ENCODE data around the gene ELL2.
"Not testable (repeated sequence)": the region's sequence is repeated elsewhere in the genome, so short reads cannot be mapped to it uniquely, and the experiment has no call there.

ELL2 gene

DNA sequence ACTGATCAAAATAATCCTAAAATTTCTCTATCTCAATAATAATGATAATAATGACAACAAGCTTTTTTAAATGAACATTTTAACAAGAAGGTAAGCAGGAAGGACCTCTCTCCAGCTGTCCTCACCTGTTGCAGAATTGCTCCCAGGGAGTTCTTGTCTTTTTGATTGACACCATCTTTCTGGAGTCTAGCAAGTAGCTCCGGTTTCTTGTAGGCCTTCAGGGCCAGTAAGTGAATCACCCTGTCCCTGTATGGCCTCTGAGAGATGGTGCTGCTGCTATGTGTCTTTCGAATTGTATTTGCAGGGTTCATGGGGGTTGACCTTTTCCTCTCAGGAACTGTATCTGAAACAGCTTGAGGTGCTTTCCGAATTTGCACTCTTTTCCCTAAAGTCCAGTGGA, 55.3 kb downstream of the ELL2 start:
- not testable (repeated sequence) for DNase-seq, H3K9me3 Mint-ChIP-seq, H3K27me3 Mint-ChIP-seq, H3K4me3 Mint-ChIP-seq, H3K27ac Mint-ChIP-seq, ATAC-seq
- Mint-ChIP-seq H3K4me1 (peaks cover 17% of the 10 kb centered on the region), H3K36me3 (ENCODE audit: low read depth) (peaks cover 52% of the 10 kb centered on the region)

DNA sequence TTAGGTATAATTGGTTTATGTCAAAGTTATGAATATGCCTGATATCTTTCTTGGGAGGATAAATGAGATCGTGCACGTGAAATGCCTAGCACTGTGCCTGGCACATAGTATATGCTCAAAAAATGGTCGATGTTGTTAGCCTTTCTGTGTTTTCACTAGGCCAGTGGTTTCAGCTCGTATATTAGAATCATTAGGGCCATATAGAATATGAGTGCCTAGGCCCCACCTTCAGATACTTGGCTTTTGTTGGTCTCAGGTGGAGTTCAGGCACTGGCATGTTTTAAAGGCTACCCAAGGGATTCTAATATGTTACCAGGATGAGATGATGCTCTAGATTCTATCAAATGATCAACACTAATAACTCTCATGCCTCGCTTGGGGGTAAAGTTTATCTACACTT, 56.8 kb downstream of the ELL2 start:
- Mint-ChIP-seq H3K9me3 (no peaks in the 10 kb centered on the region), H3K27ac (no peak overlapping the region), H3K36me3 (ENCODE audit: low read depth) (peaks cover 53% of the 10 kb centered on the region), H3K4me3 (no peak overlapping the region), H3K4me1 (peaks cover 17% of the 10 kb centered on the region), H3K27me3 (no peaks in the 10 kb centered on the region)
- DNase-seq (no peak), ATAC-seq (no peak)

DNA sequence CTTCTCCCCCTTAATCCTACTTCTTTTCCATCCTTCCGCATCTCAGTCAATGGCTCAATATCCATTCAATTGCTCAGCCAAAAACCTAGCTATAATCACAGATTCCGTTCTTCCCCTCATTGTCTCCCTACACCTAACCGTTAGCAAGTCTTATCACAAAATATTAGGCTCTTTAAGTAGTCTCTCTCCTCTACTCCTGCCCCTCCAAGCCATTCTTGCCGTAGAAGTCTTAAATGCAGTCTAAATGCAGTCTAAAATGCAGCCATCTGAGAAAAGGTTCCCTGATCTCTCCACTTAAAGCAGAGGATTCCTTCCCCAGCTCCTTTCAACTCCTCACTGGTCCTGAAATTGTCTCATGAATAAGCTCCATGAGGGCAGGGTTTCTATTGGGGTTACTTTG, 57.8 kb downstream of the ELL2 start:
- Mint-ChIP-seq H3K36me3 (ENCODE audit: low read depth) (peaks cover 52% of the 10 kb centered on the region), H3K27ac (no peak overlapping the region), H3K9me3 (no peaks in the 10 kb centered on the region), H3K4me3 (no peak overlapping the region), H3K4me1 (peaks cover 15% of the 10 kb centered on the region), H3K27me3 (no peaks in the 10 kb centered on the region)
- DNase-seq (no peak), ATAC-seq (no peak)

DNA sequence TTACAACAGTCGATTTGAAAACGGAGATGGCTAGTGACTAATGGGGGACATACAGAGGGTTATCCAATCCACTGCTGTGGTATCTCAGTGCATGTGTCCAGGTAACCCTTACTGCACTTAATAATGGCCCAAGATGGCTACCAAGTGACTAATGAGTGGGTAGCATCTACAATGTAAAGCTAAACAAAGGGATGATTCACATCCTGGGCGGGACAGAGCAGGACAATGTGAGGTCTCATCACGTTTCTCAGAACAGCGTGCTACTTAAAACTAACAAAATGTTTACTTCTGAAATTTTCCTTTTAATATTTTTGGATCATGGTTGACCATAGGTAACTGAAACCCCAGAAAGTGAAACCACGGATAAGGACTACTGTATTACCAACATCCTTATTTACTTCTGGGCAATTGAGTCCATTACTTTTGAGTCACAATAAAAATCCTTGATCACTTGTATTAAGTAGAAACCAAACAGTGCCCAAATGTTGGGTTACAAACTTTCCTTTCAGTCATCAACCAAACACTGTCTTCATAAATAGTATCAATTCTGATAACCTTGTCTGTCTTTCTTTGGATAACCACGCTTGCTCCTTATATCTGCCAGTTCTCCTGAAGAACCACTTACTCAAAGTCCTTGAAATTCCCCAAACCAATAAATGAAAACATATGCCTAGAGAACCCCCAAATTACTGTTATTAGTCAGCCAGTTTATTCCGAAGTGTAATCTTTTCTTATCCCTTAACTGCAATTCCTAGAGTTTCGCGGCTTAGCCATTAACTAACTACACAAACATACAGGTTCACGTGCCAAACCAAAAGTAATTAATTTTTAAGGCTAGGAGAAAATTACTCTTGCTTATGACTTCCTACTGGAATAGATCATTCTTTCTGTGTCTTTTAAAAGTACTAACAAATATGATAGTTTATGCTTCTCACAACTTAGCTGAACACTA, 59.7 kb downstream of the ELL2 start:
- Mint-ChIP-seq H3K27me3 (no peaks in the 10 kb centered on the region), H3K27ac (peak overlapping the region; percentile 6), H3K9me3 (no peaks in the 10 kb centered on the region), H3K4me1 (peaks cover 10% of the 10 kb centered on the region), H3K4me3 (no peak overlapping the region), H3K36me3 (ENCODE audit: low read depth) (peaks cover 58% of the 10 kb centered on the region)
- peak; percentile 68 for ATAC-seq
- DNase-seq, result no peak

DNA sequence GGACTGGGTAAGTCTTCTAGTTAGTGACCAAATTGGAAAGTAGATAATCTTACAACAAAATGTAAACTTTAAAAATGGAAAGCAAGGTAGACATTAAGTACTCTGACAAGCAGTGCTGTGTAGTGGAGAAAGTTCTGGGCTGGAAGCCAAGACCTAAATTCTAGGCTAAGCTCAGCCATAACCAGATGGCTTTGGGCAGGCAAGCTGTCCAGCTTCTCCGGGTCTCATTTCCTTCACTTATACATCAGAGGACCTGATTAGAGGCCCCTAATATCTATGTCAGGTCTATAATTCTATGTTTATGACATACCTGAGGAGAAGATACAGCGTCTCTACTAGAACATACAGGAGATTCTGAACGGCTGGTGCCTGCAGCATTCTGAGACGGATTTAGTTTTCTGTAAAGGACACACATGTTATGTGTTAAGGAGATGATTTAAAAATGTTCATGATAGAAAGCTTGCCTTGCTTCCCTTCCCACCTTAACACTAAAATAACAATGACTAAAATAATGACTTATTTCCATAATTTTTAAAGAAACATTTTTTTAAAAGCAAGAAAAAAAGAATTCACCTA, 61.2 kb downstream of the ELL2 start:
- H3K27me3 Mint-ChIP-seq, result no peaks in the 10 kb centered on the region
- H3K4me1 Mint-ChIP-seq, result peaks cover 10% of the 10 kb centered on the region
- H3K27ac Mint-ChIP-seq, result no peak overlapping the region

DNA sequence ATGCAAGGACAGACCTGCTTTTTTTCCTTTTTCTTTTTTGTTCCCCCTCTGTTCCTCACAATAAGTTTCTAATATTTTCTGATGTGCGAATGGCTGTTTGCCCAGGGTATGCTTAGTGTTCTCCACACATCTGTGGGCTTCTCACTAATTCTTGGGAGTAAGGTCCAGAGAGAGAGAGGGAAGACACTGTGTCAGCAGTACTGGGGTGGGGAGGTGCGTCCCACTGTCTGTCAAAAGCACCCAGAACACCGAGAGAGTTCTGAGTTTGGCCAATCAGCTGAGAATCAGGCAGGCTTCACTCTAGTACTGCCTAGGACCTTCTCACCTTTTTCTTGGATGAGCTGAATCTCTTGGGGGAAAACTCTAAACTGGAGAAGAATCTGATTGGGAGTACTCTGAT, 61.8 kb downstream of the ELL2 start:
- Mint-ChIP-seq H3K9me3 (no peaks in the 10 kb centered on the region), H3K4me3 (no peak overlapping the region), H3K4me1 (peaks cover 10% of the 10 kb centered on the region), H3K27me3 (no peaks in the 10 kb centered on the region), H3K27ac (no peak overlapping the region), H3K36me3 (ENCODE audit: low read depth) (peaks cover 58% of the 10 kb centered on the region)
- DNase-seq (no peak), ATAC-seq (no peak)

More for the DNA sequence above, 61.2 kb downstream of the ELL2 start:
- ATAC-seq (no peak), DNase-seq (no peak)
- Mint-ChIP-seq H3K36me3 (ENCODE audit: low read depth) (peaks cover 57% of the 10 kb centered on the region), H3K4me3 (no peak overlapping the region), H3K9me3 (no peaks in the 10 kb centered on the region)

DNA sequence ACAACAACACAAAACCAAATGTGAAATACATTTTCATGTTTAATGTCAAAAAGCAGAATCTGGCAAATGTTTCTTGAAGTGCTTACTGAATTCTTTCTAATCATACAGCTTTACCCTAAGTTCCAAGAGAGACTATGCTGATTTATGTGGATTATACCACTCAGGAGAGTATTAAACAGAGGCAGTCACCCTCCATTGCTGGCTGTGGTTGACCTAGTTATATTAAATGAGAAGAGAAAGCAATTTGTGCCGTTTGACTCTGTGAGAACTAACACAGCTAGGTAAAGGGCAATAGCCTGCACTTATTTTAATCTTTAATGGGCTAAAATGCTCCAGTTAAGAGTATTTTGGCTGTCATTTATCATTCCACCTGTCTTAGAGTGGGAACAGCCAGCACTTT, 62.6 kb downstream of the ELL2 start:
- Mint-ChIP-seq H3K4me3 (no peak overlapping the region), H3K36me3 (ENCODE audit: low read depth) (peaks cover 59% of the 10 kb centered on the region), H3K9me3 (no peaks in the 10 kb centered on the region), H3K27ac (no peak overlapping the region), H3K27me3 (no peaks in the 10 kb centered on the region), H3K4me1 (peaks cover 10% of the 10 kb centered on the region)
- no peak for ATAC-seq
- DNase-seq, result no peak

DNA sequence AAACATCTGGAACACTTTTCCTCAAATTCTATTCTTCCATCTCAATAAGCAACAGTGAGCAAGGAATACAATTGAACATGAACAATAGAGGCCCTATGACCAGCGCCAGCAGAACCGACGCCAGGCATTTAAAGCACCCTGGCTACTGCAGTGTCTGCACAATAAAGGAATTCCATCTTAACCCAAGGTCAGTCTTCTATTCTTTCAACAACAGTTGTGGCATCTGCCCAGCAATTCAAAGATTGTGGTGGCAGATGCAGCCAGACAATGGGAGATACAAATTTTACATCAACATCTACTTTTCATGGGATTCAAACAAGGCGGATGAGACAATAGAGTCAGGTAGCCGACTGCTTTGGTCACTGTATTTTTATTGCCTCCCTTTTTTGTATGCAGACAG, 65.9 kb downstream of the ELL2 start:
- H3K9me3 Mint-ChIP-seq, result no peaks in the 10 kb centered on the region
- H3K27me3 Mint-ChIP-seq, result no peaks in the 10 kb centered on the region
- H3K36me3 Mint-ChIP-seq (ENCODE audit: low read depth), result peaks cover 58% of the 10 kb centered on the region
- H3K27ac Mint-ChIP-seq, result no peak overlapping the region
- no peak overlapping the region for H3K4me3 Mint-ChIP-seq
- ATAC-seq, result no peak
- peaks cover 2% of the 10 kb centered on the region for H3K4me1 Mint-ChIP-seq
- no peak for DNase-seq

DNA sequence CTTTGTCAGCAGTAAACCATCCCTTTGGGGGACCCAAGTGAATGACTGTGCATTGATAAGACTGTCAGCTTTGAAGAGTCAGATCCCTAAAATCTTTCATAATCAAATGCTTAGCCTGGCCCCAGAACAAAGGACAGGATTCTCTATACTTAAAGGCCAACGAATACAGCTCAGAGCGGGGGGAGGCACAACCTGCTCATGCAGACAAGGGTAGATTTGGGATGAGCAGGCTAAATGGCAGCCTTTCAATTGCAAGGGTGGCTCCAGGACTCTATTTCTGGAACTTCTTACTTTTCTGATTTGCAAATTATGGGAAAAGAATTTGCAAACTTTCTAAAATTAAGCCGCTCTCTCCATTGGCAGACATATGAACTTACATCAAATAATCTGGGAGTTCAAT, 66.4 kb downstream of the ELL2 start:
- no peak for ATAC-seq
- H3K4me3 Mint-ChIP-seq, result no peak overlapping the region
- H3K36me3 Mint-ChIP-seq (ENCODE audit: low read depth), result peaks cover 59% of the 10 kb centered on the region
- no peak overlapping the region for H3K27ac Mint-ChIP-seq
- H3K4me1 Mint-ChIP-seq, result peaks cover 2% of the 10 kb centered on the region
- H3K27me3 Mint-ChIP-seq, result no peaks in the 10 kb centered on the region
- H3K9me3 Mint-ChIP-seq, result no peaks in the 10 kb centered on the region
- DNase-seq, result no peak

DNA sequence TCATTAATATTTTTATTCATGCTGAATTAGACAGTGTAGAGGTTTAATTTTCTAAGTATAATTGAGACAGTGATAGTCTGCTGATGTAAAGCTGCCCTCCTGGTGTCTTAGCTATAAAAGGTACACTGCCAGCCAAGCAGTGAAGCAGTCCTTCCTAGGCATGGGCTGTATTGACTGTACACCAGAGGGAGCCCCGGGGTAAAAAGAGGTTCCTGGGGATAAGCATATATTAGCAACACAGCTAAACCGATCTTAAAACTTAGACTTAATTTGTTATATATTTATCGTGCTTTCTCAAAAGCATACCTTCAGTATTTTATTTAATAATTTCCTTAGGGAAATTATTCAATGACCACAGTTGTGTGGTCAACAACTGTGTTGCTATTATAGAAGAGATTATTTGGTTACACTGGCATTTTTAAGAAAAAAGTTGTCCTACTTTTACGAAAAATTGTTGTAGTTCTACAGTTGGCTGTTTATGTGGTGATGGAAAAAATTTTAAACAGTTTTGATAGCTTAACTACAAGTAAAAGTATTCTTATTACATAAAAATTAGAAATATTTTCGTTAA, 68.8 kb downstream of the ELL2 start:
- Mint-ChIP-seq H3K27ac (no peak overlapping the region), H3K4me3 (no peak overlapping the region), H3K27me3 (no peaks in the 10 kb centered on the region), H3K36me3 (ENCODE audit: low read depth) (peaks cover 61% of the 10 kb centered on the region), H3K9me3 (no peaks in the 10 kb centered on the region), H3K4me1 (peaks cover 9% of the 10 kb centered on the region)
- peak; percentile 33 for ATAC-seq
- DNase-seq, result peak; percentile 30

DNA sequence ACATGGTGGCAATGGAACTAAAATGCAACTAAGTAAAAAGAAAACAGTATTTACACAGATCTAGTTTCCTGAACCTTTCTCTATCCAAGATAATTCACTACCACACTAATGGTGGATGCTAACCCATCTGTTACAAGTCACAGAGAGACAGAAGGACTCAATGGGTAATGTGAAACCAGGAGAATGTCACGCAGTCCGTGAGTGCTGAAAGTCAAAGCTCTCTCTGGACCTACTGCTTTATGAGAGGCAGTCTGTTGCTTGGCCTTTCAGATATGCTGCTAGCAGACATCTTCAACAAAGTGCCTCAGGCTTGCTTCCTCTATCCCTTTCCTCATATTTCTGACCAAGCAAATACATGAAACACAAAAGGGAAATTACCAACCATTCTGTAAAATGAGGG, 70.2 kb downstream of the ELL2 start:
- Mint-ChIP-seq H3K36me3 (ENCODE audit: low read depth) (peaks cover 59% of the 10 kb centered on the region), H3K27me3 (no peaks in the 10 kb centered on the region), H3K27ac (no peak overlapping the region), H3K4me3 (no peak overlapping the region), H3K4me1 (peaks cover 7% of the 10 kb centered on the region), H3K9me3 (no peaks in the 10 kb centered on the region)
- ATAC-seq (no peak), DNase-seq (no peak)

DNA sequence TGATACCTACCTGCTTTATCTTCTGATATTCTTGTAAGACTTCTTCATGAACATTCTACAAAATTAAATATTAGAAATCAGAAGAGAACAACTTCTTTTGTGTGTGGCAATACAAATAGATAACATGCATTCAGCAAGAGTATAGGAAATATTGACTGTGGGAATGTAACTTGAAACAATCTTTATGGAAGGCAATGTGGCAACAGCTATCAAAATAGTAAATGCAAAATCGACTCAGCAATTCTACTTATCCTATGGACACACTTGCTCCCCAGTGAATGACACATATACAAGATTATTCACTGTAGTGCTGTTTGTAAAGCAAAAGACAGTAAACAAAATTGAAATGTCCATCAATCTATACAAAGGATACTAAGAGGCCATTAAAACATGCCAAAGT, 72.6 kb downstream of the ELL2 start:
- peak overlapping the region; percentile 4 for H3K27ac Mint-ChIP-seq
- no peaks in the 10 kb centered on the region for H3K27me3 Mint-ChIP-seq
- peaks cover 15% of the 10 kb centered on the region for H3K4me1 Mint-ChIP-seq
- H3K9me3 Mint-ChIP-seq, result no peaks in the 10 kb centered on the region
- DNase-seq (no peak), ATAC-seq (no peak)
- no peak overlapping the region for H3K4me3 Mint-ChIP-seq
- H3K36me3 Mint-ChIP-seq (ENCODE audit: low read depth), result peaks cover 44% of the 10 kb centered on the region

DNA sequence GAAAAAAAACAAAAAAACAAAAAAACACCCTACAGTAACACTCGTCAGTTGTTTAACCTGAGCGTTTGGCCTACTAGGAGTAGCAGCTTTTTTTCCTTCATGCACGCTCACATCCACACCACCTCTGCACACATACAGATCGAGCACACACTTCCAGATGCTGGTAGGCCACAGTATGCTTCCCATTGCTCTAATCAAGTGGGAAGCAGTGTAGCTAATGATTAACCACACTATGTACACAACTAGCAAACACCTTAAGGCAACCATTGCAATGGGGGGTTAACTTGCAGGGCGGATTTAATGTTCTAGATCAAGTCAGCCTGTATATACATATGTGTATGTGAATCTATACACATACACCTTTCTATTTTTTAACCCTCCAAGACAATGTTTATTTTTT, 73.7 kb downstream of the ELL2 start:
- Mint-ChIP-seq H3K27ac (no peak overlapping the region), H3K27me3 (no peaks in the 10 kb centered on the region), H3K4me3 (no peak overlapping the region), H3K36me3 (ENCODE audit: low read depth) (peaks cover 44% of the 10 kb centered on the region), H3K9me3 (no peaks in the 10 kb centered on the region), H3K4me1 (peaks cover 15% of the 10 kb centered on the region)
- ATAC-seq (no peak), DNase-seq (no peak)

DNA sequence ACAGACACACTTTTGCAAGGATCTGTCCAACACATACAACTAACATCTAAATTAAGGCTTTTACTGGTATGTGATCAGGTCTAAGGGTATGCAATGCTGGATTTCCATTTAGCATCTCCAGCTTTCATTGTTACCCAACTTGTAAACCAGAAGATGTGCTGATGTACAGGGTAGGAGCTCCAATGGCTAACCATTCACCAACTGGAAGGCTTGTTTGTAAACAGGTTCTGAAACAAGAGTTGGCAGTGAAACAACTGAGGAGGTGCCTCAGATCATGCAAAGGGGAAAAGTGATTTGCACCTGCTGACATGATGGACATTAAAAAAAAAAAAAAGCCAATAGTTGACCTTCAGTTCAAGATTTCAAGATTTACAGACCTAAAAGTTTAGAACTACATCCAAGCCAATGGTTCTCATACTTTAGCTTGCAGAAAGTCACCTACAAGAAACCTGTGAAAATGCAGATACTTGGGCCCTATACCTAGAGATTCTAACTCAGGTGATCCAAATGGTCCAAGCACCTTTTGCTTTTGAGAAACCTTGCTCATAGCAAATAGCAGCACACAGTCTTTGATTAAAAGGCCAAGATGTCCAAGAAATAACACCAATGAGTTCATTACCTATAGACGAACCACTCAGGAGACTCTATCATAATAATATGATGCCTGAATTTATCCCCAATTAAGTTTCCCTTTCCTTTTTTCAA, 75.2 kb downstream of the ELL2 start:
- H3K9me3 Mint-ChIP-seq, result no peaks in the 10 kb centered on the region

More for the DNA sequence above, 75.2 kb downstream of the ELL2 start:
- Mint-ChIP-seq H3K27ac (no peak overlapping the region), H3K27me3 (no peaks in the 10 kb centered on the region), H3K36me3 (ENCODE audit: low read depth) (peaks cover 35% of the 10 kb centered on the region), H3K4me1 (peaks cover 15% of the 10 kb centered on the region), H3K4me3 (no peak overlapping the region)
- DNase-seq (no peak), ATAC-seq (no peak)
